H9 (cell line): ENCODE results near the gene GNG3. TPM values are rescaled to one million over a fixed set of nuclear protein-coding genes. Genes with fewer than 3 reads are reported as not detected.

ENCODE experiments used
- DNase-seq: peaks from one replicate; pipeline ENCODE4 v3.0.0-alpha.2; 2017
- H2AFZ ChIP-seq: one replicate; pipeline ENCODE4 v1.6.1; 2013; ENCODE audit warnings: mild to moderate bottlenecking, low read length, control low read depth, moderate library complexity
- H2AK5ac ChIP-seq: 2 replicates; pipeline ENCODE4 v1.6.1; 2013; ENCODE audit warnings: low read length, control low read depth, mixed read lengths; ENCODE audit not compliant: insufficient read length
- H2BK120ac ChIP-seq: one replicate; pipeline ENCODE4 v1.6.1; 2013; ENCODE audit warnings: low read depth, mild to moderate bottlenecking, low read length, control low read depth, inconsistent platforms; ENCODE audit not compliant: poor library complexity, severe bottlenecking
- H2BK12ac ChIP-seq: 2 replicates; pipeline ENCODE4 v1.6.1; 2013; ENCODE audit warnings: low read length, control low read depth, mixed read lengths, low read depth; ENCODE audit not compliant: insufficient read length
- H2BK15ac ChIP-seq: 2 replicates; pipeline ENCODE4 v1.6.1; 2013; ENCODE audit warnings: low read depth, low read length, control low read depth
- H2BK20ac ChIP-seq: one replicate; pipeline ENCODE4 v1.6.1; 2013; ENCODE audit warnings: low read depth, mild to moderate bottlenecking, low read length, control low read depth, inconsistent platforms; ENCODE audit not compliant: poor library complexity, severe bottlenecking
- H2BK5ac ChIP-seq: 2 replicates; pipeline ENCODE4 v1.6.1; 2013; ENCODE audit warnings: low read length, control low read depth, mixed read lengths; ENCODE audit not compliant: insufficient read length
- H3K14ac ChIP-seq: 2 replicates; pipeline ENCODE4 v1.6.1; 2013; ENCODE audit warnings: low read length, control low read depth; ENCODE audit not compliant: insufficient read depth
- H3K18ac ChIP-seq: 2 replicates; pipeline ENCODE4 v1.6.1; 2013; ENCODE audit warnings: low read depth, mild to moderate bottlenecking, mixed read lengths, low read length, control low read depth; ENCODE audit not compliant: insufficient read length
- H3K23ac ChIP-seq: 2 replicates; pipeline ENCODE4 v1.6.1; 2013; ENCODE audit warnings: low read length, control low read depth, mixed read lengths, low read depth; ENCODE audit not compliant: insufficient read length
- H3K23me2 ChIP-seq: 2 replicates; pipeline ENCODE4 v1.6.1; 2013; ENCODE audit warnings: low read depth, mild to moderate bottlenecking, mixed read lengths, low read length, control low read depth; ENCODE audit not compliant: insufficient read length, poor library complexity, severe bottlenecking
- H3K27ac ChIP-seq: 2 replicates; pipeline ENCODE4 v1.5.1; 2013; ENCODE audit warnings: low read length, control low read depth, mixed read lengths, low read depth; ENCODE audit not compliant: insufficient read length
- H3K27me3 ChIP-seq: 2 replicates; pipeline ENCODE4 v1.6.1; 2013; ENCODE audit warnings: low read length, control low read depth, inconsistent platforms; ENCODE audit not compliant: insufficient read depth
- H3K4ac ChIP-seq: 2 replicates; pipeline ENCODE4 v1.6.1; 2013; ENCODE audit warnings: low read depth, mild to moderate bottlenecking, control low read depth, inconsistent platforms, low read length, moderate library complexity
- H3K4me1 ChIP-seq: 2 replicates; pipeline ENCODE4 v1.6.1; 2013; ENCODE audit warnings: low read length, control low read depth, inconsistent platforms; ENCODE audit not compliant: insufficient read depth
- H3K4me2 ChIP-seq: 2 replicates; pipeline ENCODE4 v1.6.1; 2013; ENCODE audit warnings: low read length, control low read depth, mixed read lengths; ENCODE audit not compliant: insufficient read length, insufficient read depth
- H3K56ac ChIP-seq: 2 replicates; pipeline ENCODE4 v1.6.1; 2013; ENCODE audit warnings: low read depth, mild to moderate bottlenecking, mixed read lengths, low read length, control low read depth; ENCODE audit not compliant: insufficient read length
- H3K79me1 ChIP-seq: 2 replicates; pipeline ENCODE4 v1.6.1; 2013; ENCODE audit warnings: low read depth, mild to moderate bottlenecking, moderate library complexity, low read length, control low read depth, inconsistent platforms; ENCODE audit not compliant: insufficient read depth, poor library complexity, severe bottlenecking
- H3K79me2 ChIP-seq: 2 replicates; pipeline ENCODE4 v1.6.1; 2013; ENCODE audit warnings: low read length, control low read depth, inconsistent platforms; ENCODE audit not compliant: insufficient read depth
- H3K9ac ChIP-seq: 2 replicates; pipeline ENCODE4 v1.6.1; 2013; ENCODE audit warnings: low read length, control low read depth, mixed read lengths; ENCODE audit not compliant: insufficient read length; ENCODE audit errors: extremely low read depth
- H3K9me3 ChIP-seq: one replicate; pipeline ENCODE4 v1.6.1; 2013; ENCODE audit warnings: low read depth, low read length, inconsistent platforms; ENCODE audit not compliant: control insufficient read depth
- H3T11ph ChIP-seq: one replicate; pipeline ENCODE4 v1.6.1; 2013; ENCODE audit warnings: mild to moderate bottlenecking, low read length, control low read depth, inconsistent platforms
- H4K20me1 ChIP-seq: one replicate; pipeline ENCODE4 v1.6.1; 2013; ENCODE audit not compliant: control insufficient read depth, insufficient read length, insufficient read depth
- H4K5ac ChIP-seq: 2 replicates; pipeline ENCODE4 v1.6.1; 2013; ENCODE audit warnings: low read depth, mild to moderate bottlenecking, mixed read lengths, low read length, control low read depth; ENCODE audit not compliant: insufficient read length
- H4K8ac ChIP-seq: replicated peaks from 2 replicates; pipeline ENCODE4 v1.6.1; 2013; ENCODE audit warnings: low read length, control low read depth, mixed read lengths, low read depth; ENCODE audit not compliant: insufficient read length
- H4K91ac ChIP-seq: 2 replicates; pipeline ENCODE4 v1.6.1; 2013; ENCODE audit warnings: low read depth, mild to moderate bottlenecking, moderate library complexity, mixed read lengths, low read length, control low read depth; ENCODE audit not compliant: insufficient read length
- H3K27ac Mint-ChIP-seq, 3 experiments: 2 replicates in 2 of 3; 3 replicates in 1 of 3; pipeline ENCODE4 v1.8.0; 2020 to 2021; ENCODE audit warnings: mixed read lengths in 3 of 3, mild to moderate bottlenecking in 1 of 3, moderate library complexity in 1 of 3
- H3K27me3 Mint-ChIP-seq: 2 replicates; pipeline ENCODE4 v1.8.0; 2021; ENCODE audit warnings: low read depth, mild to moderate bottlenecking, moderate library complexity, mixed read lengths
- H3K36me3 Mint-ChIP-seq, 3 experiments: 2 replicates in 2 of 3; 3 replicates in 1 of 3; pipeline ENCODE4 v1.8.0; 2020 to 2021; ENCODE audit warnings: low read depth in 3 of 3, mixed read lengths in 3 of 3; ENCODE audit not compliant: insufficient read depth in 1 of 3
- H3K4me1 Mint-ChIP-seq, 2 experiments: 2 replicates each; pipeline ENCODE4 v1.8.0; 2020; ENCODE audit warnings: mixed read lengths in 2 of 2
- H3K4me3 Mint-ChIP-seq, 2 experiments: 2 replicates in 1 of 2; 3 replicates in 1 of 2; pipeline ENCODE4 v1.8.0; 2020 to 2021; ENCODE audit warnings: mild to moderate bottlenecking in 2 of 2, mixed read lengths in 2 of 2, moderate library complexity in 1 of 2
- H3K9me3 Mint-ChIP-seq, 2 experiments: 2 replicates in 1 of 2; 3 replicates in 1 of 2; pipeline ENCODE4 v1.8.0; 2020; ENCODE audit warnings: mild to moderate bottlenecking in 2 of 2, mixed read lengths in 2 of 2, moderate library complexity in 1 of 2
- WGBS: extraction: QIAGEN DNeasy Blood & Tissue Kit; methylation state at CpG from one replicate; pipeline ENCODE4 v1.1.7; 2013; ENCODE audit warnings: missing lambda C conversion rate, low lambda C conversion rate, mixed read lengths; ENCODE audit not compliant: insufficient read length; ENCODE audit errors: extremely low coverage; 5-methylcytosine and 5-hydroxymethylcytosine counted together
- total RNA-seq: library from RNA; stranded (reverse); gene quantifications from 2 replicates; pipeline ENCODE4 v1.2.1, GENCODE V29; 2021
- TF ChIP-seq, protein P1 (sequence below): fragments of 200-600 bp; sonication (generic); conservative IDR thresholded peaks from 3 replicates; pipeline ENCODE4 v1.8.0; 2021; ENCODE audit warnings: antibody characterized with exemption, mild to moderate bottlenecking

The GNG3 gene
- total RNA-seq, 1 experiment from 2014 or later = 3.2 TPM

DNA sequence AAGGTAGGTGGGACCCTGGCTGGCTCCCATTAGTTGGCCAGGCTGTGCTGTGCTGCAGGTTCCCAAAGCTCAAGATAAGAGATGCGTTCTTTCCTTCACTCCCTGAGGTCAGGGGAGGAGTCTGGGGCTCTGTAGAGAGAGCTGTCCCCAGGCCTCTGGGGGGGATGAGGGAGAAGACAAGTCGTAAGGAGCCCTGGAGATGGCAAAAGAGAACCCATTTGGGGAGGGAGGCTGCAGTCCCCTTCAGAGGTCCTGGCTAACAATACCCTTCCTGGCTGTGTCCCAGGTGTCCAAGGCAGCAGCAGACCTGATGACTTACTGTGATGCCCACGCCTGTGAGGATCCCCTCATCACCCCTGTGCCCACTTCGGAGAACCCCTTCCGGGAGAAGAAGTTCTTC lies 916 bp downstream of the GNG3 start:
- Histone ChIP-seq H3K4ac (no peak overlapping the region), H3K27ac (peak overlapping the region; percentile 92), H3K9ac (no peak overlapping the region), H3K56ac (no peak overlapping the region), H2BK5ac (no peak overlapping the region), H3K27me3 (no peaks in the 10 kb centered on the region), H2BK120ac (no peak overlapping the region), H4K91ac (no peak overlapping the region), H4K20me1 (no peaks in the 10 kb centered on the region), H3K23me2 (peaks cover 28% of the 10 kb centered on the region), H3K79me1 (no peaks in the 10 kb centered on the region), H4K8ac (no peak overlapping the region), H3K4me1 (peaks cover 2% of the 10 kb centered on the region; the same call in 1 of the 2 replicates), H2AK5ac (peak overlapping the region; percentile 26), H2BK20ac (no peak overlapping the region), H3K79me2 (no peaks in the 10 kb centered on the region; the same call in 1 of the 2 replicates), H2AFZ (no peak overlapping the region), H3K9me3 (no peaks in the 10 kb centered on the region), H2BK15ac (no peak overlapping the region), H2BK12ac (no peak overlapping the region), H3K4me2 (peak overlapping the region; percentile 99), H3K23ac (no peak overlapping the region), H3K14ac (no peak overlapping the region), H3T11ph (no peak overlapping the region), H4K5ac (no peak overlapping the region), H3K18ac (no peak overlapping the region)
- H3K27me3 Mint-ChIP-seq = no peaks in the 10 kb centered on the region
- H3K9me3 Mint-ChIP-seq = no peaks in the 10 kb centered on the region; a peak in 1 of 5 replicates
- WGBS = no CpG with 5 or more reads among the region's 5 CpGs
- H3K4me3 Mint-ChIP-seq = peak overlapping the region; percentile 84 to 91
- H3K36me3 Mint-ChIP-seq = peaks cover 23 to 41% (median 29%) of the 10 kb centered on the region in 3 experiments
- peak overlapping the region in 2 of 3 experiments; percentile 96 to 100; a peak in 2 of 7 replicates for H3K27ac Mint-ChIP-seq
- H3K4me1 Mint-ChIP-seq = peaks cover 41 to 45% of the 10 kb centered on the region in 2 experiments
- TF ChIP-seq, protein P1, sequence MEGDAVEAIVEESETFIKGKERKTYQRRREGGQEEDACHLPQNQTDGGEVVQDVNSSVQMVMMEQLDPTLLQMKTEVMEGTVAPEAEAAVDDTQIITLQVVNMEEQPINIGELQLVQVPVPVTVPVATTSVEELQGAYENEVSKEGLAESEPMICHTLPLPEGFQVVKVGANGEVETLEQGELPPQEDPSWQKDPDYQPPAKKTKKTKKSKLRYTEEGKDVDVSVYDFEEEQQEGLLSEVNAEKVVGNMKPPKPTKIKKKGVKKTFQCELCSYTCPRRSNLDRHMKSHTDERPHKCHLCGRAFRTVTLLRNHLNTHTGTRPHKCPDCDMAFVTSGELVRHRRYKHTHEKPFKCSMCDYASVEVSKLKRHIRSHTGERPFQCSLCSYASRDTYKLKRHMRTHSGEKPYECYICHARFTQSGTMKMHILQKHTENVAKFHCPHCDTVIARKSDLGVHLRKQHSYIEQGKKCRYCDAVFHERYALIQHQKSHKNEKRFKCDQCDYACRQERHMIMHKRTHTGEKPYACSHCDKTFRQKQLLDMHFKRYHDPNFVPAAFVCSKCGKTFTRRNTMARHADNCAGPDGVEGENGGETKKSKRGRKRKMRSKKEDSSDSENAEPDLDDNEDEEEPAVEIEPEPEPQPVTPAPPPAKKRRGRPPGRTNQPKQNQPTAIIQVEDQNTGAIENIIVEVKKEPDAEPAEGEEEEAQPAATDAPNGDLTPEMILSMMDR = no peak
- no peak for DNase-seq
